HG03280 (cell line): ENCODE results near the gene E2F8.

ENCODE experiments used
- ATAC-seq: cut with Tn5 transposase; IDR thresholded peaks from one replicate; pipeline ENCODE4 v1.9.1; 2021; ENCODE audit warnings: mild to moderate bottlenecking, moderate library complexity; ENCODE audit not compliant: unreplicated experiment

E2F8 gene

GRCh38 chr11:19220903-19221724 lies 19.6 kb downstream of the E2F8 start:
- ATAC-seq: no peak

- no peak for ATAC-seq
These were observed 21.8 kb downstream of the E2F8 start for GRCh38 chr11:19218786-19219460.

GRCh38 chr11:19218216-19218615 lies 22.5 kb downstream of the E2F8 start:
- ATAC-seq: no peak

- ATAC-seq: no peak
These were observed 23.9 kb downstream of the E2F8 start for GRCh38 chr11:19216709-19217374.

- ATAC-seq: no peak
These were observed 24.7 kb downstream of the E2F8 start for GRCh38 chr11:19216021-19216420.

GRCh38 chr11:19209617-19210370 lies 31.0 kb downstream of the E2F8 start:
- no peak for ATAC-seq

GRCh38 chr11:19208959-19209546 lies 31.7 kb downstream of the E2F8 start:
- ATAC-seq: no peak

GRCh38 chr11:19208181-19208580 lies 32.6 kb downstream of the E2F8 start:
- ATAC-seq: no peak

GRCh38 chr11:19204836-19205235 lies 35.9 kb downstream of the E2F8 start:
- no peak for ATAC-seq

GRCh38 chr11:19201737-19202605 lies 38.8 kb downstream of the E2F8 start, which contains the start of gene CSRP3:
CSRP3 (minus strand) TSS chr11:19201983; CDS start chr11:19192448, 9,535 bp downstream.
- no peak for ATAC-seq

GRCh38 chr11:19200410-19201201 lies 40.1 kb downstream of the E2F8 start:
- no peak for ATAC-seq

GRCh38 chr11:19199771-19200170 lies 41.0 kb downstream of the E2F8 start:
- no peak for ATAC-seq

- no peak for ATAC-seq
These were observed 41.7 kb downstream of the E2F8 start for GRCh38 chr11:19199048-19199447.

GRCh38 chr11:19196432-19196831 lies 44.3 kb downstream of the E2F8 start:
- no peak for ATAC-seq

- ATAC-seq: no peak
These were observed 46.0 kb downstream of the E2F8 start for GRCh38 chr11:19194620-19195308.

GRCh38 chr11:19193916-19194315 lies 46.8 kb downstream of the E2F8 start:
- ATAC-seq: no peak

GRCh38 chr11:19191530-19192169 lies 49.1 kb downstream of the E2F8 start:
- no peak for ATAC-seq

- no peak for ATAC-seq
These were observed 52.9 kb downstream of the E2F8 start for GRCh38 chr11:19187833-19188258.
